ENCODE measurements around the gene CACNA1B.

CACNA1B gene

DNA sequence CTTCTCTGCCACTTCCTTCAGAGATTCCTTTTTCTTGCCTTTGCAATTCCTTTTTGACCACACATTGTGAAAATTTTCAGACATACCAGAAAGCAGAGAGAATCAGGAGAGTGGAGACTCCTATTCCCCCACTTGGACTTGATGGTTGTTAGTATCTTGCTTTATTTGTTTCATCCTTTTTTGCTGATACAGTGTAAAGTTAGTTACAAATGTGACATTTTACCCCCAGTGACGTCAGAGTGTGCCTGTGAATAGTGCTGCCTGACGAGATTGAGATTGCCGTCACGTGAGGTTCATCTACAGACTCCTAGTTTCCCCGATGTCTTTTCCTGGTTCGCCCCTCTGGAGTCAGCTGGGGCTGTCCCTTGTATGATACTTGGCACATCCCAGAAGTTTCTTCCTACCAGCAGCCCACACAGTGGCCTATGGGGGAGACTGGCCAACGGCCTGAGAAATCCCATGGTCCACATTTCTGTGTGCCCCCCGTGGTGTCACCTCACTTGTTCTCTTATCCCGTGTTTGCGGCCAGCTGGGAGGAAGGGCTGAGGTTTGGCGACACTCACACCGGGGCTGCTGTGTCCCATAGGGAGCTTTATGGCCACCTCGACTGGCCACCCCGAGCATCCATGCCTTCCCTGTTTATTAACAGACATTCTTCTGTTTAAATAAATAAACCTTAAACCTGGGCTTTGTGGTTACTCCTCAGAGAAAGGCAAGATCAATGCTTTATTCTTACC, 48.2 kb upstream of the CACNA1B start:
- H2AK5ac ChIP-seq (ENCODE audit: low read length, severe bottlenecking) = no peak overlapping the region
- H3K18ac ChIP-seq (ENCODE audit: low read depth in 1 of 2, low read length in 2 of 2) = no peak overlapping the region
- no peak overlapping the region for H2BK5ac ChIP-seq (ENCODE audit: low read depth, low read length, poor library complexity, severe bottlenecking)
- peaks cover 72% of the 10 kb centered on the region for H3K79me1 ChIP-seq (replicated peaks; ENCODE audit: low read length, poor library complexity, severe bottlenecking)
- WGBS = 96% methylated on average over 12 of the region's 14 CpGs
- H3K14ac ChIP-seq (ENCODE audit: low read length in 2 of 2) = no peak overlapping the region
- H4K91ac ChIP-seq (ENCODE audit: low read length) = no peak overlapping the region
- peaks cover 6% of the 10 kb centered on the region for H3K9me3 ChIP-seq (ENCODE audit: control insufficient read depth, low read length)
- no peak overlapping the region for H3K4me3 ChIP-seq (ENCODE audit: insufficient read depth in 1 of 2, low read depth in 1 of 2, low read length in 2 of 2)
- no peak overlapping the region for H3K4me2 ChIP-seq (ENCODE audit: low read length, poor library complexity, severe bottlenecking)
- no peak overlapping the region for H2BK15ac ChIP-seq (ENCODE audit: low read depth, poor library complexity, severe bottlenecking)
- H3K9ac ChIP-seq (ENCODE audit: low read length) = no peak overlapping the region
- H2AFZ ChIP-seq (ENCODE audit: low read depth, low read length) = no peak overlapping the region
- no peak overlapping the region for H3K4ac ChIP-seq (ENCODE audit: low read depth in 1 of 2, low read length in 2 of 2)
- no peak overlapping the region for H2BK12ac ChIP-seq (ENCODE audit: low read length in 2 of 2)
- DNase-seq = no peak
- no peaks in the 10 kb centered on the region for H3K27me3 ChIP-seq (ENCODE audit: control insufficient read depth in 1 of 2, insufficient read depth in 1 of 2, low read length in 2 of 2)
- H3K23ac ChIP-seq (ENCODE audit: low read length in 2 of 2) = no peak overlapping the region
- no peak overlapping the region for H4K8ac ChIP-seq (ENCODE audit: low read length)
- peaks cover 71 to 73% of the 10 kb centered on the region in 2 experiments for H3K36me3 ChIP-seq (ENCODE audit: control insufficient read depth in 1 of 2, insufficient read depth in 2 of 2, low read depth in 1 of 2, low read length in 2 of 2)
- no peaks in the 10 kb centered on the region for H3K4me1 ChIP-seq (ENCODE audit: control insufficient read depth, insufficient read depth, low read depth, low read length)
- H3K27ac ChIP-seq (ENCODE audit: low read length, poor library complexity, severe bottlenecking) = no peak overlapping the region
- no peak overlapping the region for H2BK120ac ChIP-seq (ENCODE audit: low read depth, low read length)

DNA sequence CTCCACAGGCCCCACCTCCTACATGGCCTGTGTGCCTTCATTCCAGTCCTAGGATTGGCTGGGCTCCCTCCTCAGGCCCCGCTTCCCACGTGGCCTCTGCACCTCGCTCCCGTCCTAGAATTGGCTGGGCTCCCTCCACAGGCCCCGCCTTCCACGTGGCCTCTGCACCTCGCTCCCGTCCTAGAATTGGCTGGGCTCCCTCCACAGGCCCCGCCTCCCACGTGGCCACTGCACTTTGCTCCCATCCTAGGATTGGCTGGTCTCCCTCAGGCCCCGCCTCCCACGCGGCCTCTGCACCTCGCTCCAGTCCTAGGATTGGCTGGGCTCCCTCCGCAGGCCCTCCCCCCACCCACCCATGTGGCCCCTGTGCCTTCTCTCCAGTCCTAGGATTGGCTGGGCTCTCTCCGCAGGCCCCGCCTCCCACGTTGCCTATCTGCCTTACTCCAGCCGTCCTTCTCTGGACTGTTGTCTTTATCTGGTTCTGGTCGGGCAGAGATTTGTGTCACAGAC, 45.3 kb upstream of the CACNA1B start:
- H3K9me3 ChIP-seq (ENCODE audit: control insufficient read depth, low read length) = no peaks in the 10 kb centered on the region

GRCh38 chr9:137832830-137833590, 44.6 kb upstream of the CACNA1B start:
- WGBS = 97% methylated on average over 44 of the region's 44 CpGs
- DNase-seq = no peak
- H3K4me3 ChIP-seq (ENCODE audit: insufficient read depth in 1 of 2, low read depth in 1 of 2, low read length in 2 of 2) = no peak overlapping the region
- no peak overlapping the region for H4K91ac ChIP-seq (ENCODE audit: low read length)
- no peak overlapping the region for H4K8ac ChIP-seq (ENCODE audit: low read length)
- no peaks in the 10 kb centered on the region for H3K4me1 ChIP-seq (ENCODE audit: control insufficient read depth, insufficient read depth, low read depth, low read length)
- no peak overlapping the region for H2BK15ac ChIP-seq (ENCODE audit: low read depth, poor library complexity, severe bottlenecking)
- H3K4me2 ChIP-seq (ENCODE audit: low read length, poor library complexity, severe bottlenecking) = no peak overlapping the region
- H3K9ac ChIP-seq (ENCODE audit: low read length) = no peak overlapping the region
- H3K4ac ChIP-seq (ENCODE audit: low read depth in 1 of 2, low read length in 2 of 2) = no peak overlapping the region
- H2BK12ac ChIP-seq (ENCODE audit: low read length in 2 of 2) = no peak overlapping the region
- no peak overlapping the region for H3K23ac ChIP-seq (ENCODE audit: low read length in 2 of 2)
- no peak overlapping the region for H3K14ac ChIP-seq (ENCODE audit: low read length in 2 of 2)
- peaks cover 60% of the 10 kb centered on the region for H3K79me1 ChIP-seq (replicated peaks; ENCODE audit: low read length, poor library complexity, severe bottlenecking)
- H2AFZ ChIP-seq (ENCODE audit: low read depth, low read length) = no peak overlapping the region
- H3K27me3 ChIP-seq (ENCODE audit: control insufficient read depth in 1 of 2, insufficient read depth in 1 of 2, low read length in 2 of 2) = no peaks in the 10 kb centered on the region
- peaks cover 65 to 75% of the 10 kb centered on the region in 2 experiments for H3K36me3 ChIP-seq (ENCODE audit: control insufficient read depth in 1 of 2, insufficient read depth in 2 of 2, low read depth in 1 of 2, low read length in 2 of 2)
- H3K18ac ChIP-seq (ENCODE audit: low read depth in 1 of 2, low read length in 2 of 2) = no peak overlapping the region
- no peak overlapping the region for H2BK5ac ChIP-seq (ENCODE audit: low read depth, low read length, poor library complexity, severe bottlenecking)
- H3K9me3 ChIP-seq (ENCODE audit: control insufficient read depth, low read length) = no peaks in the 10 kb centered on the region
- H3K27ac ChIP-seq (ENCODE audit: low read length, poor library complexity, severe bottlenecking) = no peak overlapping the region
- H2AK5ac ChIP-seq (ENCODE audit: low read length, severe bottlenecking) = no peak overlapping the region
- H2BK120ac ChIP-seq (ENCODE audit: low read depth, low read length) = no peak overlapping the region

More for the DNA sequence above, 45.3 kb upstream of the CACNA1B start:
- Histone ChIP-seq H2AK5ac (ENCODE audit: low read length, severe bottlenecking) (no peak overlapping the region), H3K4ac (ENCODE audit: low read depth in 1 of 2, low read length in 2 of 2) (no peak overlapping the region), H3K27ac (ENCODE audit: low read length, poor library complexity, severe bottlenecking) (no peak overlapping the region), H3K9ac (ENCODE audit: low read length) (no peak overlapping the region), H3K23ac (ENCODE audit: low read length in 2 of 2) (no peak overlapping the region), H2BK12ac (ENCODE audit: low read length in 2 of 2) (no peak overlapping the region), H2BK15ac (ENCODE audit: low read depth, poor library complexity, severe bottlenecking) (no peak overlapping the region), H4K91ac (ENCODE audit: low read length) (no peak overlapping the region), H3K18ac (ENCODE audit: low read depth in 1 of 2, low read length in 2 of 2) (no peak overlapping the region), H3K36me3 (ENCODE audit: control insufficient read depth in 1 of 2, insufficient read depth in 2 of 2, low read depth in 1 of 2, low read length in 2 of 2) (peaks cover 71 to 75% of the 10 kb centered on the region in 2 experiments), H3K79me1 (replicated peaks; ENCODE audit: low read length, poor library complexity, severe bottlenecking) (peaks cover 66% of the 10 kb centered on the region), H2BK5ac (ENCODE audit: low read depth, low read length, poor library complexity, severe bottlenecking) (no peak overlapping the region), H2AFZ (ENCODE audit: low read depth, low read length) (no peak overlapping the region), H3K4me3 (ENCODE audit: insufficient read depth in 1 of 2, low read depth in 1 of 2, low read length in 2 of 2) (no peak overlapping the region), H3K14ac (ENCODE audit: low read length in 2 of 2) (no peak overlapping the region), H3K27me3 (ENCODE audit: control insufficient read depth in 1 of 2, insufficient read depth in 1 of 2, low read length in 2 of 2) (no peaks in the 10 kb centered on the region), H4K8ac (ENCODE audit: low read length) (no peak overlapping the region), H2BK120ac (ENCODE audit: low read depth, low read length) (no peak overlapping the region), H3K4me2 (ENCODE audit: low read length, poor library complexity, severe bottlenecking) (no peak overlapping the region), H3K4me1 (ENCODE audit: control insufficient read depth, insufficient read depth, low read depth, low read length) (no peaks in the 10 kb centered on the region)
- WGBS = 95% methylated on average over 20 of the region's 20 CpGs
- no peak for DNase-seq
